ENCODE results near the gene ZDHHC11B.
"Not testable (repeated sequence)": the region's sequence is repeated elsewhere in the genome, so short reads cannot be mapped to it uniquely, and the experiment has no call there.

ZDHHC11B gene, protein sequence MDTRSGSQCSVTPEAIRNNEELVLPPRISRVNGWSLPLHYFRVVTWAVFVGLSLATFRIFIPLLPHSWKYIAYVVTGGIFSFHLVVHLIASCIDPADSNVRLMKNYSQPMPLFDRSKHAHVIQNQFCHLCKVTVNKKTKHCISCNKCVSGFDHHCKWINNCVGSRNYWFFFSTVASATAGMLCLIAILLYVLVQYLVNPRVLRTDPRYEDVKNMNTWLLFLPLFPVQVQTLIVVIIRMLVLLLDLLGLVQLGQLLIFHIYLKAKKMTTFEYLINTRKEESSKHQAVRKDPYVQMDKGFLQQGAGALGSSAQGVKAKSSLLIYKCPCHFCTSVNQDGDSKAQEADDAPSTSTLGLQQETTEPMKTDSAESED

DNA sequence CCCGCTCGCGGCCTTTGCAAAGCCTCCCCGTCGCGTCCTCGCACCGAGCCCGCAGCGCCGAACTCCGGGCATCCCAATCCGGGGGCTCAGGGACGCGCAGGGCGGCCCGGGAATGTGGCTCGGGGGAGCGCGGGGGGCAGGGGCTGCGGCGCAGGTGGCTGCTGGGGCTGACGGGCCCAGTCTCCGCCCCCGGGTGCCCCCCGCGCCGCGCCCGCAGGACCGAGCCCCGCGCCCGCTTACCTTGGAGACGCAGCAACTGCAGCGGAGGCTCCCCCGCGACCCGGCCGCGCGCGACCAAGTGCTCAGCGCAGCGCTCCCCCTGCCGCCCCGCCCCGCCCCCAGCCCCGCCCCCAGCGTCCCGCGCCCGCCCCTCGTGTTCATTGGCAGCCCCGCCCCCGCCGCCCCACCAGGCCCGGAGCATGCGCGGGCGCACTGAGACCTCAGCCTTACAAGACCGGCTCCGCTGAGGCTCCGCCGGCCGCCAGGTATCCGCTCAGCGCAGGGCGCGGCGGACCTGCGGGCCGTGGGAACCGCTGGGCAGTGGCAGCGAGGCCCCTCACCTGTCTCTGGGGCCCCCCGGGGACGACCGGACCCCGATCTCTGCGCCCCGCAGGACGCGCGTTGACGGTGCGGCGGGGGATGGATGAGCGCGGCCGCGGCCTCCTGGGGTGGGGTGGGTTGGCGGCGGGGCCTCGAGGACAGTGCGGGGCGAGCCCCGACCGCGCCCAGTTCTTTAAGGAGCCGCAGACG, at the start of gene ZDHHC11B:
Gene ZDHHC11B (minus strand): TSS at position 302 of the 750 bp plus-strand sequence. CDS start 17,810 bp downstream, outside the sequence.
- DNase-seq = peak; percentile 55

DNA sequence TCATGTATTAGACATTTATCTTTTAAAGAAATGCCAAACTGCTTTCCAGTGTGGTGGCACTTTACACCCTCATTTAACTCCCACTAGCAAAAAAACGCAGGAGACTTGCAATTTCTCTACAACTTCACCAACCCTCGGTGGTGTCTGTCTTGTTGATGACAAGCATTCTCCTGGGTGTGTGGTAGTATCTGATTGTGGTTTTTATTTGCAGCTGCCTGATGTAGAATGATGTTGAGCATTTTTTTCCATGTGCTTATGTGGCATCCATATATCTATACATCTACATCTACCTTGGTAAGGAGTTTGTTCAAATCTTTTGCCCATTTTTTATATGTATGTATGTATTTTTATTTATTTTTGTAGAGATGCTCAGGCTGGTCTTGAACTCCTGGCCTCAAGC, 49.5 kb upstream of the ZDHHC11B start:
- DNase-seq = not testable (repeated sequence)

DNA sequence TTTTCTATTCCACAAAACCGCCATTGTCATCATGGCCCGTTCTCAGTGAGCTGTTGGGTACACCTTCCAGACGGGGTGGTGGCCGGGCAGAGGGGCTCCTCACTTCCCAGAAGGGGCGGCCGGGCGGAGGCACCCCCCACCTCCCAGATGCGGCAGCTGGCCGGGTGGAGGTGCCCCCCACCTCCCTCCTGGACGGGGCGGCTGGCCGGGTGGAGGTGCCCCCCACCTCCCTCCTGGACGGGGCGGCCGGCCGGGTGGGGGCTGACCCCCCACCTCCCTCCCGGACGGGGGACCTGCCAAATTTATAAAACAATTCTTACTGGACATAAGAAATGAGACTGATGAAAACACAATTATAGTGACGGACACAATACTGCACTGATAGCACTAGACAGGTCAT, 43.7 kb upstream of the ZDHHC11B start:
- DNase-seq = not testable (repeated sequence)

DNA sequence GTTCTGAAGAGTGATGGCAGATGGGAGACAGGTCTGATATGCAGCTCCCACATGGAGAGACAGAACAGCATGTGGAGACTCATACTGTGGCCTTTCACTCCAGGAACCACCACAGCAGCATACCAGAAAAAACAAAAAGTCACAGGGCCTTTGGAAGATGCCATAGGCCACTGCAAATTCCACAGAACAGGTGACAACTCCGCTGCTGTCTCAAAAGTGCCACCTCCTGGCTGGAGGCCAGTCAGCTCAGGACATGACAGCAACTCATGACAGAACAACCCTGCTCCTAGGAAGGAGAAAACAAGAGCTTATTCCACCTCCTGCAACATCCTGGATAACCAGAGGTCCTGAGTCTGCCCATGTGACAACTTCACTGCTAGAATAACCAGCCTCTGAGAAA, 41.0 kb upstream of the ZDHHC11B start:
- DNase-seq = not testable (repeated sequence)

DNA sequence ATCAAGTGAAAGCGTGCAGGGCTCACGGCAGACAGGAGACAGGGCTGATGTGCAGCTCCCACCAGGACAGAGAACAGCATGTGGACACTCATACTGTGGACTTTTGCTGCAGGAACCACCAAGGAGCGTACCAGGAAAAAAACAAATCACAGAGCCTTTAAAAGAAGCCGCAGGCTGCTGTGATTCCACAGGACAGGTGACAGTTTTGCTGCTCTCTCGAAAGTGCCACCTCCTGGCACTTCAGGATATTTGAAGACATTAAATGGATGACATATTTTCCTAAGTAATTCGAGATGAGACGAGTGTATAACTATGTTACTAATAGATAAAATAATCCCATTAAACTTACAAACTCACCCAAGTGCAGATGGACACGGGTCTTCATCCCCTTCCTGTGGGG, 37.0 kb upstream of the ZDHHC11B start:
- no peak for DNase-seq

DNA sequence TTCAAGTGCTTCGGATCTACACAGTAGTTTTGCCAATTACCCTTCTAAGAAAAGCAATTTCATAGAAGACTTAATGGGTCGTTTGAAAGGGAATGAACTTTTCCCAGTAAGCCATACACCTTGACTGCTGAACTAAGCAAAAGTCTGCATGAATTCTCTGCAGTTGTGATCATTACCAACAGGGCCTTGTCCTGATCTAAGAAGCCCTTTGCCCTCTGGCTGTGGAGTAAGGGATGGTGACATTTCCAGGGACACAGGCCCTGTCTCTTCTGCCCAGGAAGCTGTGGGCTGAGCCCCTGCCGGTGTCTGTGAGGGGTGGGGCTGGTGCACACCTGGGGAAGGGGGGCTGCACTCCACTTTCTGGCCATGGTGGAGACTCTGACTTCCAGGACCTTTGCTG, 35.7 kb upstream of the ZDHHC11B start:
- no peak for DNase-seq

DNA sequence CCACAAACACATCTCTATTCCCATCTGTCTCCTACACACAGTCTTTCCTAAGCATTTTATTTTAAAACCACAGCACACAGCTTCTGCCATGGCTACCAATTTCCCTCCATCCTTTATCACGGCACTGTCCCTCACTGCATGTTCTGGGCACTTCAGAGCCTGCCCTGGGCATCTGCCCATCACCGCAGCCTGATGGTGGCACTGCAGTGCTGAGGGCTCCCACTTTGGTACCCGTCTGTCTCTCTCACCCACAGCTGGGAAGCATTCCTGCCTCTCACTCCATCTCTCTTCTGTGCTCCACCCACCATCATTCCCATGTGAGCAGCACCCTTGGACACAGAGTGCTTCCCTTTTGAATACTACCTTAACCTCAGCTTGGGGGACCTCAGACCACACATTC, 34.5 kb upstream of the ZDHHC11B start:
- no peak for DNase-seq

DNA sequence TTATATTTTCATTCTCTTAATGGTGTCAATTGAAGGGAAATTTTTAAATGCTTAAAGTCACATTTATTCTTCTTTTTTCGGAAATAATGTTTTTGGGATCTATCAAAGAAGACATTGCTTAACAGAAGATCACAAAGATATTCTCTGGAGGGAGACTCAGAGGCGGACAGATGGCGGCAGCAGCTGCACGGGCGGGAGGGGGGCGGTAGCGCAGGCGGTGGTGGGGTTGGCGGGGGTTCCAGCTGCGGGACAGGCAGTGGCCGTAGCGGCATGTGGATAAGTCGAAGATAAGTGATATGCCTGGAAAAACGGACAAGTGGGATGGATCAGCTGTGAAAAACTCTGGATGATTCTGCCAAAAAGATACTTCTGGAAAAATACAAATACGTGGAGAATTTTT, 31.6 kb upstream of the ZDHHC11B start:
- DNase-seq = peak; percentile 3

DNA sequence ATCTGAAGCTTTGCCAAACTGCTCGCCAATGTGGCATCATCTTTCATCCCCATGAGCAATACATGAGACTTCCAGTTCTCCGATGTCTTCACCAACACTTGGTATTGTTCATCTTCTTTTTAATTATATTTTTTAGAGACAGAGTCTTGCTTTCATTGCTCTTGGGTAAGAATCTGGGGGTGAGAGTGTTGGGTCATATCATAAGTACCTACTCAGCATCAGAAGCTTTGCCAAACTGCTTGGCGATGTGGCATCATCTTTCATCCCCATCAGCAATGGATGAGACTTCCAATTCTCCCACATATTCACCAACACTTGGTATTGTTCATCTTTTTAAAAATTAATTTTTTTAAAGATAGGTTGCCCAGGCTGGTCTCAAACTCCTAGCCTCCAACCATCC, 30.9 kb upstream of the ZDHHC11B start:
- no peak for DNase-seq

DNA sequence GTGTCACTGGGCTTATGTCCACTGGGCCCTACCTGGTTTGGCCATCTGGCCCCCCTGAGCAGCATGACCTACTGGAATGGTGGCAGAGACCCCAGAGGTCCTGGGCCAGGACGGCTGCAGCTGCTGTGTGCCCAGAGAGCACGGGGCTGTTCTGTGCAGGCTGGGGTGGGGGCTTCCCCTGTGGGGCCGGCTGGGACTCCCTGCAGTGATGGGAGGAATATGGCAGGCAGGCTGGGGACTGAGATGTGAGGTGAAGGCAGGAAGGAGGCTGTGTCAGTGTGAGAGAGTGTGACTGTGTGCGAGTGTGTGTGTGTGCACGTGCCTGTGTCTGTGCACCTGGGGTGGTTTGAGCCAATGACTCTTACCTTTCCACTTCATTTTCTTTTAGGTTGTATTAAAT, 29.0 kb upstream of the ZDHHC11B start:
- DNase-seq = not testable (repeated sequence)

DNA sequence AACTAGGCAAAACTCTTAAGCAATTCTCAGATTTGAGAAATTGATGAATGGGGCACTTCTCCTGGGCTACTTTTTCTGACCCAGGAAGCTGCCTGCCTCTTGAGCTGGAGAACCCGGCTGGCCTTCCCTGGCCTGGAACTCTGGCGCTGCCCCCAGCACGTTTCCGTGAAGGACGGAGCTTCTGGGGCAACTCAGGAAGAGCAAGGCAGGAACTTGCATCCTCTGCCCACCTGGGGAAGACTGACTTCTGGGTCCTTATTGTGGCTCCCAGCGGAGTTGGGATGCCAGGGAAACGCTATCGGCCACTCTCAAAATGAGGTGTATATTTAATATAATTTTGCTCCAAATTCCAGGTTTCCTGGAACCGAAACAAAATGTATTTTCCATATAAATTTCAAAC, 26.9 kb upstream of the ZDHHC11B start:
- not testable (repeated sequence) for DNase-seq

DNA sequence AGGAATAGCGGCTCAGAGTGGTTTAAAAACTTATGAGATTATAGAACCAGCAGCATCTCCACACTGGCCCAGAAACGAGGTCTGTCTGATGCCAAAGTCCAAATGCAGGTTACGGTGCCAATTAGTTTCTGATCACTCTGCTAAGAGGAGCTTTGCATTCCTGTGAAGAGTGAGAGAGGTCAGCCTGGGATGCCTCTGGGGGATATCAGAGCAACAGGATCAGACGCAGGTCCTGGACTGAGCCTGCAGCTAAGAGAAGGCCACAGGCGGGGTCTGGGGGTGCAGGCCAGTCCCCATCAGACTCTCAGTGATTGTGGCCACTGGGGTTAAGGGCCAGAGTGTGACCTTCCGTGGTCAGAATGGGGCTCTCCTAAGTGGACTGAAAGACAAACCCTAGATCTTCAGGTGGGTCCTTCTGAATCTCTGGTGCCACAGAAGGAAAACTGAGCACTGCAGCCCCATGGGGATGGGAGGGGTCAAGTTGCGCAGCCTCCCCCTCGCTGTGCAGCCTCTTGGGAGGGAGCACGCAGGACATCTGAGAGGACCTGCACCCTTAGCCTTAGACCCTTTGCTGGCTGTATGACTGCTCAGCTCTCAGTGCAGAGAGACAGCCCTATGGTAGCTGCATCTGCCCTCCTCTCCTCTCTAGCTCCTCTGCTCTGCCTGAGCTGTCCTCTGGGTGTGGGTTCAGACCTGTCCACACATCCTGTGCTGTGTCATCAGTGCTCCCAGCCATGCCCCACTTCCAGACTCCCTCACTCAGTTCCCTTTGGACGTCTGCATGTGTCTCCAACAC, 23.4 kb upstream of the ZDHHC11B start:
- not testable (repeated sequence) for DNase-seq

DNA sequence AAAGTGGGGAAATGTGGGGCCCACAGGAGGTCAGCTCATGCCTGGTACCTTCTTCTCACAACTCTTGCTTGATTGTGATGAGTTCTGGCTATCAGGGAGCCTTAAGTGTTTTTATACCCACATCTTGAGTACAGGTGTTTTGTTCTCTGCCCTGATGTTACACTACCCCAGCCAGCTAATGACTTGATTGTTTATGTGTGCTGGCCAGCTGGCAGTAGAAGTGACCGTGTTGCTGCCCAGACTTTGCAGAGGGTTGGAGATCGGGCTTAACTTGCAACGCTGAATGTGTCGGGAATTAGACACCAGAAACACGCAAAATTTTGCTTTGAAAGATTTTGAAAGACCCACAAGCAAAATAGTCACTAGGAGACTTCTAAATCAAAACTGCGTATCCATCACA, 16.9 kb upstream of the ZDHHC11B start:
- no peak for DNase-seq

DNA sequence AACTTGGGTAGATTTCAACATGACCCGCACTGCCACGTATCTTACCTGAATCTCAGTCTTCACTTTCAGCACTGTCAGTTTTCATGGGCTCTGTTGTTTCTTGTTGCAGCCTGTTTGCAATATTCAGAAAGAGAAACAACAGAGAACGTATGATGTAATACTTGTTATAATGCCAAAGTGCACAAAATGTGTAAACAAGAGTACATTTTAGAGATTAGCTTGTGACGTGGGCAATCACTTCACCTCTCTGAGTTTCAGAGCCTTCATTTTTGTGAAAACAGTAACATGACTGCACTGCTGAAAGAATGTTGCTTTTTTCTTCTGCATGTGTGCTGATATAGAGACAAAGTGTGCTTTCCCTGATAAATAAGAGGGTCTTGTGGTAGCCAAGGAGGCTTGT, 16.5 kb upstream of the ZDHHC11B start:
- DNase-seq = not testable (repeated sequence)

DNA sequence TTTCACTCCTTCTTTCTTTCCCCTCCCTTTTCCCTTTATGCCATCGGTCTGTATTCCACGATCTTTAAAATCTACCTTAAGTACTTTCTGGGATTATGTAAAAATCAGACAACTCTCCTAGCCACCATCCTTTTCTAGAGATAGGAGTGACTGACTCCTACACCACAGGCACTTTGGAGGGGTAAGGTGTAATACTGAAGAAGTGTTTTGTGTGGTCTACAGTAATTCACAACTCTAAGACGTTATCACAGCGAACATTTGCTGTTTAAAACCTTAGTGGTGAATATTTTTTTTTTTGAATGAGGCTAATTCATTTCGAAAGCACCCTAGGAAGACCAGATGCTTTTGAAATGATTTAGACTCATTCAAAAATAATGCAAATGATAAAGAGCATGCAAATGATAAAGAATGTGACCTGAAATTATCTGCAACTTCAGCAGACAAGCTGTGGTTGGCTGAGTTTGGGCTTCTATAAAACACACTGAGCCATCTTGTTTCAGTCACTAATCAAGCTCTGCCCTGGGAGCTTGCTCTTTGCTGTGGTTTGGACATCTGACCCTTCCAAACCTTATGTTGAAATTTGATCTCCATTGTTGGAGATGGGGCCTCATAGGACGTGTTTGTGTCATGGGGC, 14.1 kb upstream of the ZDHHC11B start:
- not testable (repeated sequence) for DNase-seq

DNA sequence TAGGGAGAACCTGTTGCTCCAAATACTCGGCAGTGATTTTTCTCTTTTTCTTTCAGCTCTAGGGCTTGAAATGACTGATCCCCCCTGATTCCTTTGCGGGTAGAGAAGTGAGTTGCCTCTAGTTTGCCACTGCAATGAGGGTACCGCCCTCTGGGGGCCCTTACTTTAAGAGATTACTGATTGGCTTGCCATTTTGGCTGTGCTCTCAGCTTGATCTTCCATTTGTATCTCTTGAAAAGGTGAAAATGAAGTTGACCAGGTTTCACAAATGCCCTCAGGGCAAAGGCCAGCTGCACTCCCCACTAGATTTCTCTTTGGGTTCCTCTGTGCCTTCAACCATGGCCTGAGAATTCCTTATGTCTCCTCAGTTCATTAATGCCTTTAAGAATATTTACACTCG, 13.5 kb upstream of the ZDHHC11B start:
- not testable (repeated sequence) for DNase-seq

DNA sequence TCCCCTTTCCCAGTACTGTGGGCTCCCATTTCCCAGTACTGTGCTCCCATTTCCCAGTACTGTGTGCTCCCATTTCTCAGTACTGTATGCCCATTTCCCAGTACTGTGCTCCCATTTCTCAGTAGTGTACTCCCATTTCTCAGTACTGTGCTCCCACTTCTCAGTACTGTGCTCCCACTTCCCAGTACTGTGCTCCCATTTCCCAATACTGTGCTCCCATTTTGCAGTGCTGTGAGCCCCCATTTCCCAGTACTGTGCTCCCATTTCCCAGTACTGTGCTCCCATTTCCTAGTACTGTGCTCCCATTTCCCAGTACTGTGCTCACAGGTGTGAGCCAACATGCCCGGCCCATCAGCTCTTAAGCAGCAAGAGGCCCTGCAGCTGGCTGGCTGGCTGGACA, 11.3 kb upstream of the ZDHHC11B start:
- DNase-seq = not testable (repeated sequence)

DNA sequence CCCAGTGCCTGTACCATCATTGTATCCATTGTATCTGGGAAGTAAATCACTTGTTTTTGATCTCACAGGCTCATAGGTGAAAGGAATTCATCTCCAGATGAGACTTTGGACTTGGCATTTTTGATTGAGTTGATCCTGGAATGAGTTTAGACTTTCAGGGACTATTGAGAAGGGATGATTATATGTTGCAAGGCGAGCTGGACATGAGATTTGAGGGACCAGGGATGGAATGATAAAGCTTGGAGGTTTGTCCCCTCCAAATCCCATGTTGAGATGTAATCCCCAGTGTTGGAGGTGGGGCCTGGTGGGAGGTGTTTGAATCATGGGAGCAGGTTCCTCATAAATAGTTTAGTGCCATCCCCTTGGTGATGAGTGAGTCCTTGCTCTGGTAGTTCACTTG, 10.4 kb upstream of the ZDHHC11B start:
- DNase-seq = not testable (repeated sequence)

DNA sequence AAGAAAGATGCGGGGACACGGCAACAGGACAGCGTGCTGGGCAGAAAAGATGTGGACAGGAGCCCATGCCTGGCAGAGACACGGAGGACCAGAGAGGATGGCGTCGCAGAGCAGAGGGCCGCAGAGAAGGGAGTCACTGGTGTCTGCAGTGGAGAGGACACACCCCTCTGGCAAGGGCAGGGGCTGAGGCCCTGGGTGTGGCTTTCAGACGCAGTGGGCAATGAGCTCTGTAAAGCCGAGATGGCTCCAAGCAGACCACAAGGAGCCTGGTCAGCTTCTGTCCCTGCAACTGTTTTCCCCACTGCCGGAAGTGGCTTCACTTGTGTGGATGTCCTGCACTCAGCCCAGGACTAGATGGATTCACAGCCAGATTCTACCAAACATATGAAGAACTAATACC, 4.2 kb upstream of the ZDHHC11B start:
- DNase-seq = not testable (repeated sequence)

DNA sequence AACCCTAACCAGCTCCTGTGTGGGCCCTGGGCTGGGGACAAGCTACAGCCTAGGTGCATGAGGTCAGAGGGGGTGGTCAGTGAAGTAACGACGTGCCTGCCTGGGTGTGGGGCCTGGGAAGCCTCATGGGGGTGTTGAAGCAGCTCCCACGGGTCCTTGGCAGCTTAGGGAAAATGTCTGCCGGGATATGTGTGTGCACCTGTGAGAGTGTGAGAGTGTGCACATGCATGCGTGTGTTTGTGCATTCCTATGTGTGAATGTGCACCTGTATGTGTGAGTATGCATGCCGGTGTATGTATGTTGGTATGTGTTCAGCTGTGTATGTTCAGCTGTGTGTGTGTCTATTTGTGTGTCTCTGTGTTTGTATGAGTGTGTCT, 3.3 kb upstream of the ZDHHC11B start:
- DNase-seq = not testable (repeated sequence)

DNA sequence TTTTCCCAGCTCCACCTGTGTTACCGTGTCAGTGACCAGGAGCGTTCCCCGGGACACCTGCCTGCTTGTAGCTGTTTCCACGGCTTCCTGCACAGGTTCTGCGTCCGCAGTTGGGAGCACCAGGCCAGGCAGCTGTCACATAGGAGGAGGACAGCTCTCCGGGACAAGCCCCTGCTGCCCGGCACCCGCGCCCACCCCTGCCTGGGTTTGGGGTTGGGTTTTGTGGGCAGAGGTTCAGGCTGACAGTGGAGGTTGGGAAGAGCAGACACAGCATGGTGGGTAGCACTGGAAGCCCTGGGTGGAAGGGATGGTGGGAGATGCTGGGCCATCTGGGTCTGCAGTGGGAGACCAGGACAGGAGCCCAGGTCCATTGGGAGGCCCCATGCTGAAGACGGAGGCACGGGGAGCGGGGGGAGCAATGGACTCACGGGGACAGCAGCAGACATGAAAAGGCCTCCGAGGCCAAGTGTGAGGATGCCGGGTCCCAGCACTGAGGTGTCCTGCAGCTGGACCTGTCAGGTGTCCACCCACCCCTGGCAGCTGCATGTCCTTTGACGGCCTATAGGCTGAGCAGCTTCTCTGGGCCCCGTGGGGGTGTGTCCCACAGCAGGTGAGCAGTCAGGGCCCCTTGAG, 2.8 kb upstream of the ZDHHC11B start:
- DNase-seq = not testable (repeated sequence)

DNA sequence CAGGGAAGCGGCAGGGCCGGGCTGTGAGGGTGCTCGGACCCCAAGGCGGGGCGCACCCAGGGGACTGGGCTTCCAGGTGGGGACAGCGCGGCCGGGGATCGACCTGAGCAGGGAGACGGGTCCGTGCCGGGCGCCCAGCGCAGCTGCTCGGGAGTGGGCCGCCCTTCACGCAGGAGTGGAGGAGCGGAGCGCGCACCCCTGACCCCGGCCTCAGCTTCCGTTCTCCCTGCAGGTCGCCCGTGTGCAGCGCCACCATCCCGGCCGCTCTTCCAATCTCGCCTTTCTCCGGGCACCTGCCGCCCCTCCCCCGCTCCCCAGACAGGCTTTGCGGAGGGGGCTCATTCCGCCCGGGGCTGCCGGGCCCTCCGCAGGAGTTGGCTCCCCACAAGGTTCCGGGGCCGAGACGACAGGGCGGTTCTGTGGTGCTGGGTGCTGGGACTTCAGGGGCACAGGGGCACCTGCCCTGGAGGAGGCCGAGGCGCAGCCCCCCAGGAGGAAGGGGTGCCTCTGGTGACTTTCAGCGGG, 714 bp upstream of the ZDHHC11B start:
- not testable (repeated sequence) for DNase-seq
